GM12891 (cell line): ENCODE data around the gene TRAPPC6A.

Source experiments
- POLR2A ChIP-seq: IDR thresholded peaks from 2 replicates; pipeline ENCODE4 v1.6.1; 2011; ENCODE audit warnings: low read depth, low read length, control low read depth
- POLR2AphosphoS5 ChIP-seq: IDR thresholded peaks from 2 replicates; pipeline ENCODE4 v1.6.1; 2011; ENCODE audit warnings: low read depth, low read length, control low read depth
- POU2F2 ChIP-seq: IDR thresholded peaks from 2 replicates; pipeline ENCODE4 v1.6.1; 2011; ENCODE audit warnings: low read depth, mild to moderate bottlenecking, control low read depth, low read length, moderate library complexity
- SPI1 ChIP-seq: IDR thresholded peaks from 2 replicates; pipeline ENCODE4 v1.6.1; 2011; ENCODE audit warnings: low read depth, low read length, control low read depth
- TAF1 ChIP-seq: IDR thresholded peaks from 2 replicates; pipeline ENCODE4 v1.6.1; 2011; ENCODE audit warnings: low read depth, low read length, control low read depth

DNA sequence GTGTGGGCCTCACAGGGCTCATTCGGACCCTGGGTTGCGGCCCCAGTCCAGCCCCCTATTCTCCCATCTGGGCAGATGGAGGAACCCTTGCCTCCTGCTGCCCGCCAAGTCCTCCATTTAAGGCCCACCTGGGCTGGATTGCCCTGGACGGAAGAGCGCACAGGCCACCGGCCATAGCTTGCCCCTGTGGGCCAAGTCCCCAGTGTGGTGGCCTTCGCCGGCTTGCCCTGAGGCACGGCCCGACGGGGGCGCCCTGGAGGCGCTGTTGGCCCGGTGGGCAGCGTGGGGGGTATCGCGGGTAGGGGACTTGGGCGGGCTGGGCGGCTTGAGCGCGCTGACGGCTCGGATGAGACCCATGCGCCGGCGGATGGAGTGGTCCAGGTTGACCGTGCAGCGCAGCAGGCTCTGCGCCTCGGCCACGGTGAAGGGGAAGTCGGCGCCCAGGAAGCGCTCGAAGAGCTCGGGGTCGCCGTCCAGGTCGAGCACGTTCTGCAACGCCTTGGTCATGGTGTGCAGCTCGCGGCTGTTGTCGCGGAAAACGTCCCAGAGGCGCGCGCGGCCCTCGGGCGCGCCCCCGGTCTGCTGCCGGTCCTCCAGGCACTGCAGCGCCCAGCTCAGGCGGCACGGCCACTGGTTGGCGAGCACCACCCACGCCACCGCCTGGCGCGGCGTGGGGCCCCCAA lies 26.1 kb downstream of the TRAPPC6A start:
- TF ChIP-seq POLR2A (no peak), POLR2AphosphoS5 (peak; percentile 25; the same call in 1 of the 2 replicates), TAF1 (no peak), SPI1 (no peak), POU2F2 (no peak)
